Fibroblast of pulmonary artery (primary cell): Measurements from ENCODE around the gene OR10A2.
"Not testable (repeated sequence)": the region's sequence is repeated elsewhere in the genome, so short reads cannot be mapped to it uniquely, and the experiment has no call there.

Source experiments
- DNase-seq: peaks from one replicate; pipeline ENCODE4 v3.0.0-alpha.2; 2010; ENCODE audit warnings: low read depth
- H3K4me3 ChIP-seq: replicated peaks from 2 replicates; pipeline ENCODE4 v1.5.1; 2011; ENCODE audit warnings: low read depth, mild to moderate bottlenecking, control low read depth, low read length, moderate library complexity
- CTCF ChIP-seq: IDR thresholded peaks from 2 replicates; pipeline ENCODE4 v1.5.1; 2011; ENCODE audit warnings: mild to moderate bottlenecking, control low read depth, low read length, inconsistent platforms; ENCODE audit errors: missing control alignments

OR10A2 gene

GRCh38 chr11:6833356-6833755 lies 29.5 kb upstream of the OR10A2 start:
- no peak for TF ChIP-seq CTCF
- H3K4me3 ChIP-seq = no peak overlapping the region
- DNase-seq = no peak

GRCh38 chr11:6834021-6834420 lies 28.8 kb upstream of the OR10A2 start:
- no peak for DNase-seq
- no peak for TF ChIP-seq CTCF
- H3K4me3 ChIP-seq = no peak overlapping the region

GRCh38 chr11:6841694-6842093 lies 21.2 kb upstream of the OR10A2 start:
- no peak for TF ChIP-seq CTCF
- no peak for DNase-seq

GRCh38 chr11:6843670-6844069 lies 19.2 kb upstream of the OR10A2 start:
- no peak for TF ChIP-seq CTCF
- H3K4me3 ChIP-seq = no peak overlapping the region
- no peak for DNase-seq

More at GRCh38 chr11:6841694-6842093, 21.2 kb upstream of the OR10A2 start:
- no peak overlapping the region for H3K4me3 ChIP-seq

- no peak for TF ChIP-seq CTCF
- DNase-seq = no peak
- no peak overlapping the region for H3K4me3 ChIP-seq
Measured at GRCh38 chr11:6844356-6844755, 18.5 kb upstream of the OR10A2 start.

DNA sequence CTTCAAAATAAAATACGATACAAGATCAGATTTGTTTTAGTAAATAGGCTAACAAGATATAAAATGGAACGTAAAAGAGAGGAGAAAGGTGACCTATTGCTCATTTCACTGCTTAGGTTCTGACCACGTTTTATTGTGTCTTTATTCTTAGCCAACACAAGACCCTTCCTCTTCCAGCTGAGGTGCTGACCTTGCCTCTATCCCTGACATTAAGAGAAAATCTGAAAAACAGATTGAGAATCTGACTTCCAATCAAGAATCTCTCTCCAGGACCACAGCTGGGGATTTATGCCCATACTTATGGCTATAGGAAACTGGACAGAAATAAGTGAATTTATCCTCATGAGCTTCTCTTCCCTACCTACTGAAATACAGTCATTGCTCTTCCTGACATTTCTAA lies 17.5 kb upstream of the OR10A2 start, which contains the start of gene OR10A5:
Gene OR10A5 (plus strand): TSS at position 301 of the 400 bp plus-strand sequence. CDS start 0 bp downstream, at position 301.
- no peak for DNase-seq
- TF ChIP-seq CTCF = no peak
- H3K4me3 ChIP-seq = no peak within 1 kb of the TSS

GRCh38 chr11:6850526-6850925 lies 12.3 kb upstream of the OR10A2 start:
- H3K4me3 ChIP-seq = no peak overlapping the region
- no peak for DNase-seq
- TF ChIP-seq CTCF = no peak

DNA sequence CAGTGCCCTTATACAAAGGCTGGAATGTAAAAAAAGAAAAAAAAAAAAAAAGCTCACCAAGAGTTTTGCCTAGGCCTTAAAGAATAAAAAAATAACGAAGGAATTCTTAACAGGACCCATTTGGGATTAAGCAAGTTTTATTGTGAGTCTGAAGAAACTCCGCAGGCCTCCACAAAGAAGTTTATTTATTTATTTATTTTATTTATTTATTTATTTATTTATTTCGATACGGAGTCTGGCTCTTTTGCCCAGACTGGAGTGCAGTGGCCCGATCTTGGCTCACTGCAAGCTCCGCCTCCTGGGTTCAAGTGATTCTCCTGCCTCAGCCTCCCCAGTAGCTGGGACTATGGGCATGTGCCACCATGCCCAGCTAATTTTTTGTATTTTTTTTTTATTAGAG lies 8.1 kb upstream of the OR10A2 start:
- DNase-seq, H3K4me3 ChIP-seq: not testable (repeated sequence)
